GM10248 (cell line): ENCODE measurements around the gene RIMBP2.

Source experiments
- CTCF ChIA-PET: fragments of 300-600 bp; sonication (Branson Sonifier 250); formaldehyde crosslinking; extraction: SDS; loops from one replicate; lab custom pipeline; 2021; ENCODE audit warnings: antibody characterized with exemption; lab: Yijun Ruan, JAX
- POLR2A ChIA-PET: fragments of 350-650 bp; sonication (Branson Sonifier 250); formaldehyde crosslinking; extraction: SDS; loops from one replicate; lab custom pipeline; 2020; ENCODE audit warnings: antibody characterized with exemption; lab: Yijun Ruan, JAX
- DNase-seq: peaks from one replicate; pipeline ENCODE4 v3.0.0; 2012; ENCODE audit errors: extremely low spot score
- TF ChIP-seq, protein P1 (sequence below): IDR thresholded peaks from 2 replicates; pipeline ENCODE4 v1.5.1; 2012; ENCODE audit warnings: mild to moderate bottlenecking, low read depth; ENCODE audit errors: extremely low read depth, missing control alignments, control extremely low read depth

RIMBP2 gene

DNA sequence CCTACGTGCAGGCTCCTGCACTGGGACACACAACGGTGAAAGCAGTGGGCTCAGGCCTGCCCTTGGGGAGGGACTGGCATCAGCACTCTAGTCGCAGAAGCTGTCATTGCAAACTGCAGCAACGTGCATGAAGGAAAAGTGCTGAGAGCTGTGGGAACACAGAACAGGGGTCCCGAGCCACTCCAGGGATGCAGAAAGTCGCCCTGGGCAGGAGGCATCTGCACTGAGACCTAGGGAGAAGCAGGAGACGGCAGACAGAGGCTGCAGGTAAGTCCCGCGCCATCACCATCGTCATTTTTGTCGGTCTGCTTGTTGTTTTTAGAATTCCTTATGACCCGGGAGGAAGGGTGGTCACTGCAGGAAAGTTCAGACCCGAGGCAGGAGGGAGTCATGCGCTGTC lies 21.6 kb upstream of the RIMBP2 start:
- DNase-seq, result no peak
- ChIA-PET POLR2A (no interaction called here), CTCF (interaction anchor here (2.8 kb wide), 1 partner anchor 10 kb away, joined by 12 read pairs; no protein-coding TSS in a partner anchor)
- TF ChIP-seq, protein P1, sequence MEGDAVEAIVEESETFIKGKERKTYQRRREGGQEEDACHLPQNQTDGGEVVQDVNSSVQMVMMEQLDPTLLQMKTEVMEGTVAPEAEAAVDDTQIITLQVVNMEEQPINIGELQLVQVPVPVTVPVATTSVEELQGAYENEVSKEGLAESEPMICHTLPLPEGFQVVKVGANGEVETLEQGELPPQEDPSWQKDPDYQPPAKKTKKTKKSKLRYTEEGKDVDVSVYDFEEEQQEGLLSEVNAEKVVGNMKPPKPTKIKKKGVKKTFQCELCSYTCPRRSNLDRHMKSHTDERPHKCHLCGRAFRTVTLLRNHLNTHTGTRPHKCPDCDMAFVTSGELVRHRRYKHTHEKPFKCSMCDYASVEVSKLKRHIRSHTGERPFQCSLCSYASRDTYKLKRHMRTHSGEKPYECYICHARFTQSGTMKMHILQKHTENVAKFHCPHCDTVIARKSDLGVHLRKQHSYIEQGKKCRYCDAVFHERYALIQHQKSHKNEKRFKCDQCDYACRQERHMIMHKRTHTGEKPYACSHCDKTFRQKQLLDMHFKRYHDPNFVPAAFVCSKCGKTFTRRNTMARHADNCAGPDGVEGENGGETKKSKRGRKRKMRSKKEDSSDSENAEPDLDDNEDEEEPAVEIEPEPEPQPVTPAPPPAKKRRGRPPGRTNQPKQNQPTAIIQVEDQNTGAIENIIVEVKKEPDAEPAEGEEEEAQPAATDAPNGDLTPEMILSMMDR, result no peak

DNA sequence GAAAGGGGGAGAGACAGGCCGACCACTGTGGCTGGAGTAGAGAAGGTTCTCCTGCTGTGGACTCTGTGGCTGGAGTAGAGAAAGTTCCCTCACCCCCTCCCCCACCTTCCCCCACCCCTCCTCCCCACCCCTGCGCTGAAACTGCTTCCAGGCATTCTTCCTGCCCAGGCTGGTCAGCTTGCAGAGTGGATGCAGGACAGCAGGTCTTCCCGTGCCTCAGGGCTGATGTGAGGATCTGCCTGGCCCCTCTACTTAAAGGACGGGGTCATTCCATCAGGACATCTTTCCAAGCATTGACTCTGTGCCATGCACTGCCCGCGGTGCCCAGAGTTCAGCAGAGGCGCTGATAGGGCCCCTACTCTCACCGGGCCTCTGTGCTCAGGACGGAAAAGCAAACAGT lies 13.2 kb upstream of the RIMBP2 start:
- no peak for DNase-seq
- CTCF ChIA-PET, result interaction anchor here (2.6 kb wide), 1 partner anchor 19 kb away, joined by 9 read pairs; no protein-coding TSS in a partner anchor
- POLR2A ChIA-PET, result no interaction called here
- TF ChIP-seq, protein P1, result no peak

DNA sequence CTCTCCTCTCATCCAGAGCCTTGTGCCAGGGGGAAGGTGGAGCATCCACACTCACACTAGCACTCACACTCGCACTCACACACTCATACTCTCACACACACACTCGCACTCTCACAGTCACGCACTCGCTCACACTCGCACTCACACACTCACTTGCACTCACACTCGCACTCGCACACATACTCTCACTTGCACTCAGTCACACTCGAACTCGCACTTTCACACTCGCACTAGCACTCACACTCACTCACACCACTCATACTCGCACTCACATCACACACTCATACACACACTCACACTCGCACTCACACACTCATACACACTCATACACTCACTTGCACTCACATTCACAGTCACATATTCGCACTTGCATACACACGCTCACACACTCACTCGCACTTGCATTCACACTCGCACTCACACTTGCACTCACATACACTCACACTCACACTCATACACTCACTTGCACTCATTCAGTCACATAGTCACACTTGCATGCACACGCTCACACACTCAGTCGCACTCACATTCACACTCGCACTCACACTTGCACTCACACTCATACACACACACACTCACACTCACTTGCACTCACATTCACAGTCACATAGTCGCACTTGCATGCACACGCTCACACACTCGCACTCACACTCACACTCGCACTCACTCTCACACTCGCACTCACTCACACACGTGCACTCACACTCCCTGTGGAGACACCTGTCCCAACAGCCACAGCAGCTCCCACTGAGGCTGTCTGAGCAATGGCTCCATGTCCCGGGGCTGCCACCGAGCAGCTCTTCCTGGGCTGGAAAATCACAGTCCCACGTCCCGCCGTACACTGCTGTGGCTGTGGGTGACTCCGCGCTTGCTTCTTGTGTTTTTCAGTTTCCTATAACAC lies 12.3 kb upstream of the RIMBP2 start:
- no peak for DNase-seq
- ChIA-PET CTCF (no interaction called here), POLR2A (no interaction called here)
- TF ChIP-seq, protein P1, result no peak

DNA sequence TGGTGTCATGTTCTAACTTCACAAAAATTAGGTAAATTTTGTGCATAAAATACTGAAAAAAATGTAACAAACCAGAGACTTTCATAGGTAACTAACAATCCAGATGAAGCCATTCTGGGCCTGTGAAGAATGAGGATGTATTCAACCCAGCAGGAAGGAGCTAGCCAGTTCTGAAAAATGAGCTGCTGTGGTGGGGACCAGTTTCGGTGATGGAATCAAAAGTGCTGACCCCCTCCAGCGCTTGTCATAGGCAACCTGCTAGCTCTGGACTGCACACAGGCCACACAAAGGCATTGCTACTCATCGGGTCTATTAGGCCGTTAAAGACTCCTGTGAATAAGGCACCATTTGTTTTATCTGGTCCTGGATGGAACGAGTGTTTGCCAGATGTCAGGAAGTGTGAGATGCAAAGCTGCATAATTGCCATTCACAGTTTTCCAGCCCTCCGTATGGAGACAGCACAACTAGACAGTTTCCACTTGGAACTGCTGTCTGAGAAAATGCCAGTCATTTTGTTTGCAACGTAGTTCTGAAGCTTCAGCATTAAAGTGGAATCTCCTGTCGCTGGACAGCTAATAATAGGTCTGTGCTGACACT lies 3.3 kb upstream of the RIMBP2 start:
- no peak for DNase-seq
- ChIA-PET CTCF (interaction anchor here (0.8 kb wide), 1 partner anchor 12 kb away, joined by 3 read pairs; no protein-coding TSS in a partner anchor), POLR2A (no interaction called here)
- TF ChIP-seq, protein P1, result no peak

DNA sequence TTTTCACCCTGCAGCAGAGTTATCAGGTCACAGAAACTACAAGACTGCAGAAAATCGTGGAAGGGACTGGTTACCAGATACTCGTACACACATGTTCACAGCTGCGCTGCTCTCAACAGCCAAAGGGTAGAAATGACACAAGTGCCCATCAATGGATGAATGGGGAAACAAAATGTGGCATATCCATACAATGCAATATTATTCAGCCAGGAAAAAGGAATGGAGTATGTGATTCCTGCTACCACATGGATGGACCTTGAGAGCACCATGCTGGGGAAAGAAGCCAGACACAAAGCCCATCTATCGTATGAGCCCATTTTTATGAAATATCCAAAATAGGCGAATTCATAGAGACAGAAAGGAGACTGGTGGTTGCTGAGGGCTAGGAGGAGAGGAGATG lies 1.7 kb upstream of the RIMBP2 start:
- no peak for DNase-seq
- ChIA-PET CTCF (no interaction called here), POLR2A (no interaction called here)
- TF ChIP-seq, protein P1, result no peak

DNA sequence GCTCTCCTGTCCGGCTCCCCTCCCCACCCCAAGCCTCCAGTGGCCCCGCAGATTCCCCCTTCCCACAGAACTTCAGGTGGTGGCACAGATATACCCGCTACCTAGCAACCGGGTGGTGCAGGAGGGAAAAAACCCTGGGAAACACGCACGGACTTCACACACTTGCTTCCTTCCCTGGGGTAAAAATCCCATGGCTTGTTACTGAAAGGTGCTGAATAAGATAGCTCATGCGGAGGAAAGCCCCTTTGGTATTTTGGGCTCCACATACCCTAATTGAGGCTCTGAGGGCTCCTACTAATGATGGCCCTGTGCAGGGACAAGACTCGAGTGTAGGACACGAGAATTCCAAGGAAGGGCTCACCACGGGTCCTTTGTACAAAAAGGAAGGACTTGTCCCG lies 869 bp upstream of the RIMBP2 start:
- no peak for DNase-seq
- ChIA-PET POLR2A (no interaction called here), CTCF (no interaction called here)
- TF ChIP-seq, protein P1, result no peak
